Adrenal gland (tissue), 12 donors: ENCODE results near the gene DLG2. TPM values are rescaled to one million over a fixed set of nuclear protein-coding genes. Genes with fewer than 3 reads are reported as not detected.
A peak's percentile ranks its signal among the peaks of the same experiment; 100 is the strongest.

Experiments used
- DNase-seq, 7 donors: peaks; one replicate each; pipeline ENCODE4 v3.0.0-alpha.2; 2019 to 2020
- H3K27ac ChIP-seq, 5 donors: fragments of 200-600 bp; sonication (generic) in 4 of 5; 1 replicate in 3 of 5; 2 replicates in 2 of 5; pipeline versions ENCODE4 v1.5.1 to v1.8.0; 2016 to 2020; ENCODE audit warnings: mild to moderate bottlenecking in 1 of 5
- H3K27me3 ChIP-seq: fragments of 200-600 bp; 2 replicates; pipeline ENCODE4 v1.8.0; 2021
- H3K36me3 ChIP-seq, 2 donors: fragments of 200-600 bp; replicated peaks in 1 of 2; 1 replicate in 1 of 2; 2 replicates in 1 of 2; pipeline versions ENCODE4 v1.5.1 to v1.8.0; 2018 to 2022
- H3K4me1 ChIP-seq, 2 donors: fragments of 200-600 bp; replicated peaks in 1 of 2; 1 replicate in 1 of 2; 2 replicates in 1 of 2; pipeline versions ENCODE4 v1.5.1 to v1.8.0; 2018 to 2021
- H3K4me3 ChIP-seq, 4 donors: fragments of 200-600 bp; sonication (generic) in 3 of 4; one replicate each; pipeline ENCODE4 v1.5.1; 2016 to 2018
- H3K9me3 ChIP-seq, 3 donors: fragments of 200-600 bp; sonication (generic) in 1 of 3; replicated peaks in 1 of 3; 1 replicate in 2 of 3; 2 replicates in 1 of 3; pipeline versions ENCODE4 v1.5.1 to v1.8.0; 2016 to 2021
- POLR2A ChIP-seq, 2 donors: fragments of 450-650 bp; IDR thresholded peaks; one replicate each; pipeline ENCODE4 v1.6.1; 2017; ENCODE audit warnings: antibody characterized with exemption in 2 of 2, mild to moderate bottlenecking in 2 of 2, moderate library complexity in 1 of 2
- WGBS, 4 donors: extraction: QIAGEN DNeasy Blood & Tissue Kit in 2 of 4; methylation state at CpG; one replicate each; pipeline versions ENCODE4 v1.1.5 to v1.1.7; 2013 to 2017; 5-methylcytosine and 5-hydroxymethylcytosine counted together
- intact Hi-C, 2 donors: fragments of 100-400 bp; cut with DNase I; formaldehyde crosslinking; loops; one replicate each; pipeline versions ENCODE4 v1.14.1 to v1.15.0; 2022 to 2023
- polyA plus RNA-seq, 3 donors: library from polyadenylated mRNA; stranded (reverse); fragments of 200-250 nt in 2 of 3; fragments of 350-450 nt in 1 of 3; fragmentation: Illumina TruSeq in 1 of 3; extraction: RNeasy Lipid Tissue Mini Kit (QIAGEN cat#74804) in 1 of 3; gene quantifications; one replicate each; pipeline ENCODE4 v1.2.3, GENCODE V29; 2013 to 2014
- total RNA-seq, 9 donors: library from RNA; depleted of rRNA in 4 of 9; stranded (reverse); fragments of >200 nt in 4 of 9; fragments of 120-200 nt in 1 of 9; fragmentation: NEBNext Ultra II Directional in 1 of 9; extraction: Animal tissue kit (Norgen Biotek cat#: 25700) in 1 of 9; gene quantifications; one replicate each; pipeline versions ENCODE4 v1.1.0 to v1.2.4, GENCODE V29; 2013 to 2023
- TF ChIP-seq, protein P1 (sequence below), 6 experiments: fragments of 450-650 bp in 4 of 6; fragments of 200-600 bp in 2 of 6; sonication (generic) in 1 of 6; IDR thresholded peaks; 1 replicate in 5 of 6; 2 replicates in 1 of 6; pipeline versions ENCODE4 v1.5.1 to v1.8.0; 2016 to 2021; ENCODE audit warnings: antibody characterized with exemption in 6 of 6, mild to moderate bottlenecking in 2 of 6, moderate library complexity in 1 of 6
- donor health status: healthy with polysubstance abuse.
- donor health status: Bipolar disorder and iron deficiency.
- donor health status: DM: yes; HTN: yes; CAD: no.
- donor health status: DM: no; HTN: no; CAD: no.
- donor health status: DM: no; HTN: no; CAD: no.
- donor health status: DM: yes; HTN: yes; CAD: no.

Gene DLG2
- total and polyA plus RNA-seq, 12 donors: 8.3 to 101 (median 37.5) TPM

DNA sequence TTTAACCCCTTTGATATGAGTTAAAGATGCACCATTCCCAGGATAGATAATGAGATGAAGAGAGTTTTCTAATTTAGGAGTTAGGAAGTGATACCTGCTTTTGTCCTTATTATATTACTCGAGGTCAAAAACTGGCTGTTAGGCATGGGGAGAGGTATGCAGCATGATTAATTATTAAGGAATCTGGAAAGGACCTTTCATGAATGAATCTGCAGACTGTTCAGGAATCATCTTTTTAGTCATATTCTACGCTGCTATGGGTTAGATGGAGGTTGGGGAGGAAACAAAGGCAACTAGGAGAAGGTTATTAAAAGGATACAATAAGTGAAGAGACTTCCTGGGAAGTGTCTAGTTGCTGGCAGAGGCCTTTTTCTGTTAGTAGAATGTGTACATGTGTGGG is 1848.5 kb downstream of the DLG2 start:
- WGBS, 4 donors: 61 to 82% (median 65%) methylated on average over 2 of the region's 2 CpGs
- intact Hi-C loops: no loop called here
- DNase-seq: no peak
- no peaks in the 10 kb centered on the region for H3K9me3 ChIP-seq
- no peak overlapping the region for H3K27ac ChIP-seq
- H3K36me3 ChIP-seq: no peaks in the 10 kb centered on the region
- TF ChIP-seq POLR2A (IDR thresholded peaks at IDR 0.05): no peak
- no peaks in the 10 kb centered on the region for H3K4me1 ChIP-seq
- H3K27me3 ChIP-seq: no peaks in the 10 kb centered on the region
- no peak overlapping the region for H3K4me3 ChIP-seq

DNA sequence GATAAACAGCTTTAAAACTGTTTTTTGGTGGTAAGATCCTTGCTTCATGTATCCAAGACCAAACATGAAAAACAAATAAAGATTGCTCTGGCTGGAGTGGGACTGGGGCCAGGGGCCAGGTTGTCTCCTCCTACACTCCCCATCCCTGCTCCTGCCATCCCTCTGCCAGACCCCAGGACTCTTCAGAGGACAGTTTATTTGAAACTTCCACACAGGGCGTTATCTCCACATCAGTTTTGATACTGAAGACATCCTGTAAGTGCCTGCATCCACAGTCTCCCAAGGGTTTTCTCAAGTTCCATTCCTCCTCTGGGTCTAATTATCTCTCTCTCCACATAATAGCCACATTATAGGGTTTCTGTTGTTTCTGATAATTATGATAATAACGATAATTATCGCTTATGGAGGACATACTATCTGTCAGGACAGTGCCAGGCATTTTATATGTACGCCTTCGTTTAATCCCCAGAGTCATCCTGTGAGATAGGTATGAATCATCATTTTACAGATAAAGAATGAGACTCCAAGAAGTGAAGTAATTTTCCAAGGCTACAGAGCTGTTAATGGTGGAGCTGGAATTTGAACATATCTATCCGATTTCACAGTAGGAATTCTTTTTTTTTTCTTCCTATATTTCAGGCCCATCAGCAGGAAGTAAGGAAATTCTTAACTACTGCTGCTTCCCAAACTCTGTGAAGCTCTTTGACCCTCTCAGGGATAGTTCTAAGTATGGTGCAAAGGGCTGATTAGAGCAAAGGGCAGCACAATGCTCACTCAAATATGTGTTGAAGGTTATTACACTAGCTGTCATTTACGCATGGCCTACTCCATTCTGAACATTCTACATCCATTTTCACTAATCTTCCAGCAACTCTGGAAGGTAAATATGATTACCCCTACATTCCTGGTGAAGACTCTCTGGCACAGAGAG is 1852.9 kb downstream of the DLG2 start:
- TF ChIP-seq, protein P1, sequence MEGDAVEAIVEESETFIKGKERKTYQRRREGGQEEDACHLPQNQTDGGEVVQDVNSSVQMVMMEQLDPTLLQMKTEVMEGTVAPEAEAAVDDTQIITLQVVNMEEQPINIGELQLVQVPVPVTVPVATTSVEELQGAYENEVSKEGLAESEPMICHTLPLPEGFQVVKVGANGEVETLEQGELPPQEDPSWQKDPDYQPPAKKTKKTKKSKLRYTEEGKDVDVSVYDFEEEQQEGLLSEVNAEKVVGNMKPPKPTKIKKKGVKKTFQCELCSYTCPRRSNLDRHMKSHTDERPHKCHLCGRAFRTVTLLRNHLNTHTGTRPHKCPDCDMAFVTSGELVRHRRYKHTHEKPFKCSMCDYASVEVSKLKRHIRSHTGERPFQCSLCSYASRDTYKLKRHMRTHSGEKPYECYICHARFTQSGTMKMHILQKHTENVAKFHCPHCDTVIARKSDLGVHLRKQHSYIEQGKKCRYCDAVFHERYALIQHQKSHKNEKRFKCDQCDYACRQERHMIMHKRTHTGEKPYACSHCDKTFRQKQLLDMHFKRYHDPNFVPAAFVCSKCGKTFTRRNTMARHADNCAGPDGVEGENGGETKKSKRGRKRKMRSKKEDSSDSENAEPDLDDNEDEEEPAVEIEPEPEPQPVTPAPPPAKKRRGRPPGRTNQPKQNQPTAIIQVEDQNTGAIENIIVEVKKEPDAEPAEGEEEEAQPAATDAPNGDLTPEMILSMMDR (IDR thresholded peaks at IDR 0.05): no peak
- no peak for TF ChIP-seq POLR2A (IDR thresholded peaks at IDR 0.05)
- Histone ChIP-seq H3K4me1 (no peaks in the 10 kb centered on the region), H3K27ac (peak overlapping the region in 3 of 5 donors; percentile 22 to 55 (median 46)), H3K27me3 (no peaks in the 10 kb centered on the region), H3K9me3 (no peaks in the 10 kb centered on the region), H3K4me3 (no peak overlapping the region), H3K36me3 (no peaks in the 10 kb centered on the region)
- no peak for DNase-seq
- 38 to 49% (median 41%) methylated on average over 7 of the region's 7 CpGs for WGBS, 4 donors
- intact Hi-C loops: no loop called here

DNA sequence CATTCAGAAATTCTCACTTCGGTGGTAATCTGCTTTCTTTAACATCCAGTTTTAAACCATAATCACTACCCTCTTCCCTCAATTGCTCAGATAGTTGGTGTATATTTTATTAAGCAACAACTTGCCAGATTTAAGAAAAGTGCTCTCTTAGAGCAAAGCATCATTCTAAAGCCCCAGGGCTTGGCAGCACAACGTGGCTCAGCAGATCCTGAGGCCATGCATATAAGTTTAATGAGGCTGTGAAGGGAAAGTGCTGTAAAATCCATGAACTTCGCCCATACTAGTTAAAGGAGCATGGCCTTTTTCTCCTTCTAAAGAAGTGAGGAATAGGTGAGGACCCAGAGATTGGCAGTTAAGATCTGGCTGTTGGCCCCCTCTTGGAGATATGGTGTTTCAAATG is 1858.7 kb downstream of the DLG2 start:
- H3K27me3 ChIP-seq: no peaks in the 10 kb centered on the region
- TF ChIP-seq POLR2A (IDR thresholded peaks at IDR 0.05): no peak
- TF ChIP-seq, protein P1 (IDR thresholded peaks at IDR 0.05): no peak
- no peak for DNase-seq
- no peaks in the 10 kb centered on the region for H3K4me1 ChIP-seq
- 72 to 81% (median 77%) methylated on average over 3 of the region's 3 CpGs for WGBS, 4 donors
- no peaks in the 10 kb centered on the region for H3K36me3 ChIP-seq
- intact Hi-C loops: no loop called here
- no peak overlapping the region for H3K4me3 ChIP-seq
- H3K9me3 ChIP-seq: no peaks in the 10 kb centered on the region
- no peak overlapping the region for H3K27ac ChIP-seq

DNA sequence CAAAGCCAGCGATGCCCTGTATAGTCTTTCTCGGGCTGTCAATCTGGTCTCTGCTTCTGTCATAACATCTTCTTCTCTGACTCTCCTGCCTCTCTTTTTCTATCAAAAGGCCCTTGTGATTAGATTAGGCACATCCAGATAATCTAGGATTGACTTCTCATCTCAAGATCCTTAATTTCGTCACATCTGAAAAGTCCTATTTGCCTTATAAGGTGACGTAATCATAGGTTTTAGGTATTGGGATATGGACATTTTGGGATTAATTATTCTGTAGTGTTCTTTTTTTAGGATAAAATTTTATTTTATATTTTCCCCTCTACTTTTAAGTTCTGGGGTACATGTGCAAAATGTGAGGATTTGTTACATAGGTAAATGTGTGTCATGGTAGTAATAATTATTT is 1860.2 kb downstream of the DLG2 start:
- no peak for DNase-seq
- TF ChIP-seq, protein P1 (IDR thresholded peaks at IDR 0.05): no peak
- TF ChIP-seq POLR2A (IDR thresholded peaks at IDR 0.05): no peak
- Histone ChIP-seq H3K27me3 (no peaks in the 10 kb centered on the region), H3K9me3 (no peaks in the 10 kb centered on the region), H3K27ac (no peak overlapping the region), H3K4me3 (no peak overlapping the region), H3K4me1 (no peaks in the 10 kb centered on the region), H3K36me3 (no peaks in the 10 kb centered on the region)
- 89 to 91% (median 90%) methylated on average over 4 of the region's 4 CpGs for WGBS, 4 donors
- intact Hi-C loops: no loop called here

DNA sequence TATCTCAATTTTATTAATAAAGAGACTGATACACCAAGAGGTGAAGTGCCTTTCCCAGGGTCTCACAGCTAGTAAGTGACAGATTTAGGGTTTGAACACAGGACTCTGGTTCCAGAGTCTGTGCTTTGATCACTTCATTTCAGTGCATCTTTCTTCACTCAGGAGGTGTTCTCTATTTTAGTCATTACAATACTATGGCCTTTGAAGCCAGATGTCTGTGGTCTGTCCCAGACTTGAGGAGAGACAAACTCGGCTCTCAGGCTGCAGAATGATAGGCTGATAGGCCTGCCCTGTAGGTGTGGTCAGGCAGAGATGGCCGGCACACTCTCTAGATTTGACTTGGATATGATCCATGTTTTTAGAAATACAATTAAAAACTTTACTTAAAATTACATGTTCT is 1862.5 kb downstream of the DLG2 start:
- Histone ChIP-seq H3K36me3 (no peaks in the 10 kb centered on the region), H3K4me1 (no peaks in the 10 kb centered on the region), H3K27me3 (no peaks in the 10 kb centered on the region), H3K27ac (no peak overlapping the region), H3K9me3 (no peaks in the 10 kb centered on the region), H3K4me3 (no peak overlapping the region)
- WGBS, 4 donors: 38 to 56% (median 49%) methylated on average over 2 of the region's 2 CpGs
- DNase-seq: no peak
- TF ChIP-seq POLR2A (IDR thresholded peaks at IDR 0.05): no peak
- TF ChIP-seq, protein P1 (IDR thresholded peaks at IDR 0.05): no peak
- intact Hi-C loops: no loop called here
